Ovary (tissue), 9 donors: ENCODE results near the gene ISOC1. TPM values are rescaled to one million over a fixed set of nuclear protein-coding genes. Genes with fewer than 3 reads are reported as not detected.

Source experiments
- DNase-seq, 5 donors: peaks; one replicate each; pipeline ENCODE4 v3.0.0-alpha.2; 2019 to 2020
- H3K27ac ChIP-seq, 2 donors: fragments of 200-600 bp; one replicate each; pipeline versions ENCODE4 v1.5.1 to v1.8.0; 2019 to 2022
- H3K27me3 ChIP-seq: fragments of 200-600 bp; one replicate; pipeline ENCODE4 v1.8.0; 2022
- H3K36me3 ChIP-seq: fragments of 200-600 bp; sonication (generic); one replicate; pipeline ENCODE4 v1.5.1; 2019
- H3K4me1 ChIP-seq: one replicate; pipeline ENCODE4 v1.8.1; 2013; ENCODE audit warnings: mild to moderate bottlenecking, moderate library complexity; ENCODE audit not compliant: insufficient read depth
- H3K4me3 ChIP-seq: fragments of 200-600 bp; sonication (generic); one replicate; pipeline ENCODE4 v1.5.1; 2017
- H3K9me3 ChIP-seq, 2 donors: fragments of 200-600 bp in 1 of 2; sonication (generic) in 1 of 2; one replicate each; pipeline versions ENCODE4 v1.5.1 to v1.8.1; 2013 to 2019; ENCODE audit warnings: mild to moderate bottlenecking in 1 of 2, moderate library complexity in 1 of 2
- CTCF ChIP-seq, 3 donors: fragments of 450-650 bp in 2 of 3; fragments of 200-600 bp in 1 of 3; IDR thresholded peaks; one replicate each; pipeline versions ENCODE4 v1.5.1 to v1.8.0; 2016 to 2022; ENCODE audit warnings: antibody characterized with exemption in 3 of 3, mild to moderate bottlenecking in 1 of 3
- EP300 ChIP-seq: sonication (generic); formaldehyde crosslinking; IDR thresholded peaks from one replicate; pipeline ENCODE4 v1.6.1; 2017; ENCODE audit warnings: antibody characterized with exemption
- POLR2A ChIP-seq: fragments of 450-650 bp; IDR thresholded peaks from one replicate; pipeline ENCODE4 v1.6.1; 2017; ENCODE audit warnings: antibody characterized with exemption, mild to moderate bottlenecking, moderate library complexity
- WGBS, 3 donors: extraction: QIAGEN DNeasy Blood & Tissue Kit in 1 of 3; methylation state at CpG; one replicate each; pipeline versions ENCODE4 v1.1.5 to v1.1.7; 2013 to 2017; 5-methylcytosine and 5-hydroxymethylcytosine counted together
- intact Hi-C, 4 donors: fragments of 100-400 bp; cut with DNase I; formaldehyde crosslinking; loops; one replicate each; pipeline versions ENCODE4 v1.11.0 to v1.15.1; 2022 to 2023
- microRNA-seq, 3 donors: library from miRNA; unstranded; fragments of <30 nt; microRNA quantifications; one replicate each; pipeline versions ENCODE4 to v1.2.0, GENCODE V29; 2019 to 2020
- polyA plus RNA-seq, 2 donors: library from polyadenylated mRNA; stranded (reverse); fragments of 200-250 nt in 1 of 2; fragments of 350-450 nt in 1 of 2; fragmentation: Illumina TruSeq in 1 of 2; extraction: RNeasy Lipid Tissue Mini Kit (QIAGEN cat#74804) in 1 of 2; gene quantifications; one replicate each; pipeline ENCODE4 v1.2.3, GENCODE V29; 2013 to 2014
- small RNA-seq: library from RNA; depleted of rRNA; stranded (forward); fragments of <200 nt; gene quantifications from one replicate; pipeline ENCODE3, GENCODE V24; 2016
- total RNA-seq, 7 donors: library from RNA; depleted of rRNA in 2 of 7; stranded (reverse); fragments of >200 nt in 2 of 7; fragmentation: NEBNext Ultra II Directional in 3 of 7; extraction: Animal tissue kit (Norgen Biotek cat#: 25700) in 3 of 7; gene quantifications; one replicate each; pipeline versions ENCODE4 v1.1.0 to v1.2.4, GENCODE V29; 2016 to 2023
- donor health status: DM: no; HTN: no; CAD: no; lungs with moderate emphysema.
- donor health status: DM: no; HTN: no; CAD: no.
- donor health status: Bipolar disorder and iron deficiency.
- donor health status: DM: yes; HTN: yes; CAD: no.
- donor health status: DM: no; HTN: no; CAD: no.
- donor health status: DM: yes; HTN: yes; CAD: no.

The ISOC1 gene
- total and polyA plus RNA-seq, 9 donors: 19.1 to 98.0 (median 27.3) TPM

- H3K4me3 ChIP-seq: no peak overlapping the region
- 44 to 54% (median 54%) methylated on average over 2 of the region's 2 CpGs for WGBS, 3 donors
- no peaks in the 10 kb centered on the region for H3K27me3 ChIP-seq
- no peak for DNase-seq
- no peak overlapping the region for H3K27ac ChIP-seq
- H3K9me3 ChIP-seq: no peaks in the 10 kb centered on the region
- H3K36me3 ChIP-seq: no peaks in the 10 kb centered on the region
- TF ChIP-seq POLR2A (no peak), EP300 (no peak), CTCF (IDR thresholded peaks at IDR 0.05) (no peak)
- H3K4me1 ChIP-seq: no peaks in the 10 kb centered on the region
- intact Hi-C loops: no loop called here
Measured at GRCh38 chr5:129141696-129142095, 47.1 kb downstream of the ISOC1 start.

GRCh38 chr5:129155876-129156275 lies 61.3 kb downstream of the ISOC1 start:
- Histone ChIP-seq H3K4me3 (no peak overlapping the region), H3K9me3 (no peaks in the 10 kb centered on the region), H3K27ac (no peak overlapping the region), H3K36me3 (no peaks in the 10 kb centered on the region), H3K27me3 (no peaks in the 10 kb centered on the region), H3K4me1 (no peaks in the 10 kb centered on the region)
- no peak for DNase-seq
- intact Hi-C loops: no loop called here
- TF ChIP-seq CTCF (IDR thresholded peaks at IDR 0.05) (no peak), EP300 (no peak)
- 91 to 97% (median 95%) methylated on average over 3 of the region's 3 CpGs for WGBS, 3 donors

GRCh38 chr5:129161830-129162229 lies 67.3 kb downstream of the ISOC1 start:
- intact Hi-C loops: no loop called here
- Histone ChIP-seq H3K4me1 (no peaks in the 10 kb centered on the region), H3K27ac (no peak overlapping the region), H3K27me3 (no peaks in the 10 kb centered on the region), H3K4me3 (no peak overlapping the region), H3K9me3 (no peaks in the 10 kb centered on the region), H3K36me3 (no peaks in the 10 kb centered on the region)
- TF ChIP-seq EP300: no peak
- no peak for TF ChIP-seq CTCF (IDR thresholded peaks at IDR 0.05)
- DNase-seq: no peak

Small RNA genes lying within 50 kb of the gene (microRNA-seq; reads per million reads assigned to microRNA genes)
- gene MIR4633: 0 reads per million in 3 donors

Small RNA genes lying within 50 kb of the gene (small RNA-seq; reads per million reads assigned to genes)
- not detected for gene MIR4633

Other genes starting within 250 kb of the ISOC1 start
- gene SLC27A6, start 129.3 kb upstream of the ISOC1 start, total RNA-seq: 10 to 100 TPM in 3 of 7 donors, 1 to 10 TPM in 4; 4.8 to 22.2 (median 9.7) TPM
- gene SLC27A6, start 129.3 kb upstream of the ISOC1 start, polyA plus RNA-seq: 1 to 10 TPM; 5.2 to 7.2 TPM